Thyroid gland (tissue), 4 donors: Measurements from ENCODE around the gene FLOT2.

ENCODE experiments used
- CTCF ChIP-seq, 6 experiments: fragments of 200-600 bp in 3 of 6; fragments of 450-650 bp in 3 of 6; sonication (generic) in 3 of 6; IDR thresholded peaks; one replicate each; pipeline ENCODE4 v1.5.1; 2016 to 2019; ENCODE audit warnings: antibody characterized with exemption in 6 of 6, mild to moderate bottlenecking in 2 of 6, inconsistent platforms in 1 of 6, moderate library complexity in 1 of 6
- POLR2A ChIP-seq, 2 donors: fragments of 450-650 bp; IDR thresholded peaks; one replicate each; pipeline ENCODE4 v1.6.1; 2017; ENCODE audit warnings: antibody characterized with exemption in 2 of 2, mild to moderate bottlenecking in 2 of 2, moderate library complexity in 1 of 2

- no peak for TF ChIP-seq POLR2A (IDR thresholded peaks at IDR 0.05)
- TF ChIP-seq CTCF (IDR thresholded peaks at IDR 0.05), result no peak
Observed at GRCh38 chr17:28862561-28862960, 35.0 kb downstream of the FLOT2 start.
